Right ventricle myocardium inferior (tissue), 1 donor: ENCODE measurements around the gene PPFIBP2. TPM values are rescaled to one million over a fixed set of nuclear protein-coding genes. Genes with fewer than 3 reads are reported as not detected.
A peak's percentile ranks its signal among the peaks of the same experiment; 100 is the strongest.
"Not testable (repeated sequence)": the region's sequence is repeated elsewhere in the genome, so short reads cannot be mapped to it uniquely, and the experiment has no call there.

Experiments
- ATAC-seq: fragments of 200-7000 bp; cut with Tn5 transposase; one replicate; pipeline ENCODE4 v1.9.1; 2020; ENCODE audit warnings: mild to moderate bottlenecking, moderate library complexity
- DNase-seq: peaks from one replicate; pipeline ENCODE4 v3.0.0; 2021; ENCODE audit errors: missing footprints
- intact Hi-C: fragments of 100-400 bp; cut with DNase I; formaldehyde crosslinking; loops from one replicate; pipeline ENCODE4 v1.11.0; 2022
- total RNA-seq: library from RNA; stranded (reverse); fragmentation: NEBNext Ultra II Directional; extraction: Animal tissue kit (Norgen Biotek cat#: 25700); gene quantifications from one replicate; pipeline ENCODE4 v1.2.1, GENCODE V29; 2021
- donor health status: DM: no; HTN: yes; CAD: no; lungs with severe emphysema.

The PPFIBP2 gene
- total RNA-seq, 1 donor from 2014 or later: 21.4 TPM

DNA sequence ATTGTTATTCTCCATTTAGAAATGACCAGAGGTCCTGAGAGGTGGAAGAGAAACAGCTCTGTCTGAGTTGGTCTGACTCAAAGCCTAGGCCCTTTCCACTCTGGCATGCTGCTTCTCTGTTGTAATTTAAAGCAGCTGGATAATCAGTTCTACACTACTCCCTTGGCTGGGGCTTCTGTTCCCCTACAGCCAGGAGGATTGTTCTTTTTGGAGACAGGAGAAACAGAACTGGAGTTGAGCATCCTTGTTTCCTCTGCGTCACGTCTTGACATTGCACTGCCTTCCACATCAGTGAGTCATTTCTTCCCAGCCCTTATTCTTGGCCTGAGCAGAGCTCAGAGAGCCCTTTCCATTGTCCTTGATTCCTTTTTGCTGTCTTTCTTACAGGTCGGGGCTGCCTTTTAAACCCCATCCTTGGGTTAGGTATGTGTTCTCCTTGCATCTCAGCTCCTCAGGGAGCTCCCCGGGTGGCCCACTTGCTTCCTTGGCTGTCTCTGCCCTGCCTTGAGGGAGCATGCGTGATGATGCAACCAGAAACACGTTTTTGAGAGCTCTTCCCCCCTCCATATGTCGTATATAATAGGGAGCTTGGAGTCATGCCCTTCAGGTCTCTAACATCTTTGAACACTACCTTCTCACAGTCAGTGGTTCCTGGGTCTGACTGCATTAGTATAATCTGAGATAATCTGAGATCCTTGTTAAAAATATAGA lies 123.8 kb downstream of the PPFIBP2 start:
- intact Hi-C loops: loop anchor here (5.0 kb wide), 1 partner anchor 60 kb away; no protein-coding TSS in a partner anchor
- DNase-seq: no peak
- peak; percentile 91 for ATAC-seq

DNA sequence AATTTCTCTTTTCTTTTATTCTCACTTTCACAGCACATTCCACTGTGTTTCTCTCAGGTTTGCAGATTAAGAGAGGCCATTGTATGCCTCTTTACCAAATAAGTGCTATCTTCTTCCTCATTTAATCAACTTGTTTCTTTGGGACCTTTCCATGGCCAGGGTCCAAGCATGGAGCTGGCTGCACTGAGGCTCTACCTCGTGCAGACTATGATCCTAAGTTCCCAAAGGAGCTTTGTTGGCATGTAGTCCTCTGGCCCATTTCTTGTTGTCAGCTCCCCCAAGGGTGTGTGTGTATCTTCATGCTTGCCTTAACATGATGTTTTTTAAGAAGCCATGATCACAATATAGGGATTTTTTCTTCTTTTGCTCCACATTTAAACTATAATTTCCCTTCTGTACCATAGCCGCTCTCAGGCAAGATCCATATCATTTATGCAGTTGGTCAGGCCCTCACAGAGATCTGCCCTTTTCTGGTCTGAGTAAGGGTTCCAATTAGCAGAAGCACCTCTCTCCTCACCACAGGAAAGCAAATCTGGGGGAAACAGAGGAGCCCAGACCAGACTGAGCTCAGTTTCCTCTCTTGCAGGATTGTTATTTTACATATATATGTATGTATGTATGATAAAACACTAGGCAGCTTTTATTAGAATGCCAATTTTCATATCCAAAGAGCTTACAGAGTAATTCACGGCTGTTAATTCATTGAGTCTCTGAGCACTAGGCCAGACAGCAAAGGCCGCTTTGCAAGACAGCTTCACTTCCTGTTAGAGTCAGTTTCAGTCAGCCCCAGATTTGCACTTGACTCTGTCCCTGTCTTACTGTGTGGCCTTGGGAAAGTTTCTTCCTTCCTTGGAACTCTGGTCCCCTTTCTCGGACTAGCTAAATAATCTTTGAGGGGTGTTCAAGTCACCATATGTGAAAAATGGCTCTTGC lies 125.2 kb downstream of the PPFIBP2 start:
- intact Hi-C loops: loop anchor here (5.0 kb wide), 1 partner anchor 62 kb away; no protein-coding TSS in a partner anchor
- DNase-seq (no peak), ATAC-seq (peak; percentile 74)

DNA sequence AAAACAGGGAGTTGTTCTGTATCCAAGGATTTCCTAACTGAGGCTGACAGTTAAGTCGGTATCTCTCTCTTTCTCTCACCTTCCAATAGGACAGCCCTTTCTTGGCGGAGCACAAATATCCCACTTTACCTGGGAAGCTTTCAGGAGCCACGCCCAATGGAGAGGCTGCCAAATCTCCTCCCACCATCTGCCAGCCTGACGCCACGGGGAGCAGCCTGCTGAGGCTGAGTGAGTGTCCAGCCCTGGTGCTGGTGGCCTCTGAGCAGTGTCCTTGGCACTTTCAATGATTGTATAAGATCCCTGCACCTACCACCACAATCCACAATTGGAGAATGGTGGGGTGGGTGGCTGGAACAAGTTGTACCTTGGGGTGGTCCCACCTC lies 125.8 kb downstream of the PPFIBP2 start:
- intact Hi-C loops: loop anchor here (5.0 kb wide), 1 partner anchor 62 kb away; no protein-coding TSS in a partner anchor
- DNase-seq: no peak
- ATAC-seq: no peak

DNA sequence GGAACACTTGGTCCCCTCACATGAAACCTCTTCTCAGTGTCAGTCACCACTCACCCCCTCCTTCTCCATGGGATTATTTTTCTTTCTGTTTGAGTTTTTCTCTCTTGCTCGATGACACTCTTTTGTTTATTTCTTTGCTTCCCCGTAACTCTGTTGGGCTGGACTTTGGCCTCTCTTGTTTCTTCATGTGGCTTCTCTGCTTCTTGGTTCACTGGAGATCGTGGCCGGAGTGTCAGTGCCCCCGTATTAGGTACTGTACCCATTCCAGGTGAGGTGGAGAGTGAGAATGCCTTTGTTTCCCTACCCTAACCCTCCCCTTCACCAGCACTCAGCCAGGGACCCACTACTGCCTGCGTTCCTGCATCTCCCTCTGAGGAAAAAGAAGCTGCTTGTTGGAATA lies 127.0 kb downstream of the PPFIBP2 start:
- DNase-seq (no peak), ATAC-seq (no peak)
- intact Hi-C loops: no loop called here

DNA sequence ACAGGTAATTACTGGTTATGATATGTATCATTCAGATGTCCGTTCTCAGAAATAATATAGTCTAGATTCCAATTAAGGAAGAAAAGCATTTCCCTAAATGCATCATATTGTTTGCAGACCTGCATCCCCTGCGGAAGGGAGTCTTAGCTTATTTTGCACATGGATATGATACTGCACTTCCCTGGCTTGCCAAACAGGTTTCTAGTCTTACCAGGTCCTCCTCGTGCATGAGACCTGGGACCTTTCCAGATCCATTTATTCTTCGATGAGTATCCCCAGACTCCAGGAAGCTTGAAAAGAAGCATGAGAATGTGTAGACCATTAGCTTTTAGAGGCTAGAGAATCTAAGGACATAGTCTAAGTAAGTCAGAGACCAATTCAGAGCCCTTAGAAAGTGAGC lies 128.9 kb downstream of the PPFIBP2 start:
- intact Hi-C loops: no loop called here
- no peak for ATAC-seq

DNA sequence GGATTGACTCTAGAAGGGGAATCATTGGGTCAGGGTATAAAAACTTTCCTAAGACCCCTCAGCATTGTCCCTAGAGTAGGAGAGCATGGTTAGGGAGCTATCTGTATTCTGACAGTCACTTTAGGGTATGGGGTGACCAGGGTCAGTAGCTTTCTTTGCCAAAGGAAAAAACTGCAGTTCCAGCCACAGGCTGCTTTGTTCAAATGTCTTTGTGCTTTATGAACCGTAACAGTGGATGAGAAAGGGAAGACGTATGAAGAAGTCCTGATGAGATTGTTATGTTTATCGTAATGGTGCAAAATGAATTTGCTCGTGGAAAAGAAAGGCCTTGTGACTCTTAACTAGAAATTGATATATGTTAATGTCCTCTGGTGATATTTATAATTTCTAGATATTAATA lies 129.5 kb downstream of the PPFIBP2 start:
- DNase-seq (no peak), ATAC-seq (no peak)
- intact Hi-C loops: no loop called here

More for the DNA sequence above, 128.9 kb downstream of the PPFIBP2 start:
- DNase-seq: no peak

DNA sequence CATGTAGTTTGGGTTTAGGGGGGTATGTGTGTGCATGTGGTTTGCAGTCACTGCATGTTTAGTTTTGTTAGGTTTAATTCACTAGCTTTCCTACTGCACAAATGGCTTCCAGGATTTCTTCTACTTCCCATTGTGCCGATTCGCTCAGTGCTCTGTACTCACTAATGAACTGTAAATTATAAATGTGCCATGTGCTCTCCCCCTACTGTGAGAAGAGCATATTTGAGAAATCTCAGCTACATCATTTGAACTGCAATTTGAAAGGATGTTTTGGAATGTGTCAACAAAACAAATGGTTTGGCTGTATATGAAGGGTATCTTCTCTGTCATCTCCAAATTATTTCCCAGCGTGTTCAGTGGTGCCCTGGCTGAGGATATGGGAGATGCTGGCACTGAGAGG lies 131.4 kb downstream of the PPFIBP2 start:
- DNase-seq (no peak), ATAC-seq (no peak)
- intact Hi-C loops: no loop called here

DNA sequence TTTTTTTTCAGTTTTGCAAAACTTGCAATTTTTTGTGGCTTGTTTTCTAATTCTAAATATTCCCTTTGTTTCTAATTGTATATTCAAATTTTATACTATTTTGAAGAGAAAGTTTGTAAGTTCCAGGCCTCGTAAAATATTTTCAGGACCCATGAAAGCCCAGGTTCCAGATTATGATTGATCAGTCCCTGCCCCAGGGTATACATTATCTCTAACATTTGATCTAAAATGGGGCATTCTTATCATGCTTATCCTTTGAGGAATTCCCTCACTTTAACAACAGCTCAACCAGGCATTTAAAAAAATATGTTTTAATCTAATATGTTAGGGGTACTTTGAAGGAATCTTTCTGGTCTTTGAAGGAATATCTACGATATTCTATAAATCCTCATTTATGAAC lies 133.1 kb downstream of the PPFIBP2 start:
- ATAC-seq (no peak), DNase-seq (no peak)
- intact Hi-C loops: no loop called here

DNA sequence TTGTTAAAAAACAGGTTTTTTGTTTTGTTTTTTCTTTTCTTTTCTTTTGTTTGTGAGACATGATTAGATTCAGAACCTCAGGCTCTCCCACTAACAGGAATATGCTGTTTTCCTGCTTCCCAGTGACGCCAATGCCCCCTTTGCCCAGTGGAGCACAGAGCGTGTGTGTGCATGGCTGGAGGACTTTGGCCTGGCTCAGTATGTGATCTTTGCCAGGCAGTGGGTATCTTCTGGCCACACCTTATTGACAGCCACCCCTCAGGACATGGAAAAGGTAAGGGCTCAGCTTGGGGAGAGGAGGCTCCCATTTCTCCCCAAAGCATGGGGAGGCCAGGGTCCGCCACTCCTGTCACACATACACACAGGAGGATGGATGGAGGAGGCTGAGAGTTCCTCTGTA lies 134.5 kb downstream of the PPFIBP2 start:
- no peak for ATAC-seq
- intact Hi-C loops: no loop called here
- no peak for DNase-seq

DNA sequence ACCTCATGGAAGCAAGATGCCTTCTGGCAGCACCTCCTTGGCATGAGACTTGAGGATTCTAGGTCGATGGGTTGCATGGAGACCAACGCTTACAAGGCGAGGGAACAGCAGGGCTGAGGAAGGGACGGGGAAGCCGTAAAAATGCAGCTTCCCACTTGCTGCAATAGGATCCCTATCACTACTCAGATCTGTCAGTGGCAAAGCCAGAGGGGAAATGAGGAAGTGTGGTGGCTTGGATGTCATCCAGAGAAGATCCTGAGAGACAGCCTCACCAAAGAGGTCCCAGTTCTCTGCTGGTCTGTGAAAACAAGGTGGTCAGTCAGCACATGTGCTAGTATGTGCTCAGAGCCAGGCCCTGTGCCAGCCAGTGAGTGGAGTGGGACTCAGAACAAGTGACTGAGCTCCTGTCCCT lies 137.3 kb downstream of the PPFIBP2 start:
- intact Hi-C loops: loop anchor here (10.0 kb wide), 1 partner anchor 196 kb away; no protein-coding TSS in a partner anchor
- no peak for DNase-seq
- no peak for ATAC-seq

DNA sequence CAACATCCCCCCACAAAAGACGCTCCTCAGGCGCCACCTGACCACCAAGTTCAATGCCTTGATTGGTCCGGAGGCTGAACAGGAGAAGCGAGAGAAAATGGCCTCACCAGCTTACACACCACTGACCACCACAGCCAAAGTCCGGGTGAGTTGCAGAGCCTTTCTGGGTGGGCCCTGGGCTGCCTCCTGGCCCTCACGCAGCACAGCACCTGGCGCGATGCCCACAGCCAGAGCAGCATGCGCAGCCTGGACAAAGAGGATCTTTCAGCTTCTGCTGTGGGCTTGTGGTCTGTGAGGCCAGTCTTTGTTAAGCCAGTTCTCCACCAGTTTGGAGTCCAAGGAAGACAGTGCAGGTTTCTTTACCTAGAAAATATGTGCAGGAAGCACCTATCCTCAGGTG lies 137.9 kb downstream of the PPFIBP2 start:
- DNase-seq (no peak), ATAC-seq (no peak)
- intact Hi-C loops: loop anchor here (10.0 kb wide), 1 partner anchor 197 kb away; no protein-coding TSS in a partner anchor

DNA sequence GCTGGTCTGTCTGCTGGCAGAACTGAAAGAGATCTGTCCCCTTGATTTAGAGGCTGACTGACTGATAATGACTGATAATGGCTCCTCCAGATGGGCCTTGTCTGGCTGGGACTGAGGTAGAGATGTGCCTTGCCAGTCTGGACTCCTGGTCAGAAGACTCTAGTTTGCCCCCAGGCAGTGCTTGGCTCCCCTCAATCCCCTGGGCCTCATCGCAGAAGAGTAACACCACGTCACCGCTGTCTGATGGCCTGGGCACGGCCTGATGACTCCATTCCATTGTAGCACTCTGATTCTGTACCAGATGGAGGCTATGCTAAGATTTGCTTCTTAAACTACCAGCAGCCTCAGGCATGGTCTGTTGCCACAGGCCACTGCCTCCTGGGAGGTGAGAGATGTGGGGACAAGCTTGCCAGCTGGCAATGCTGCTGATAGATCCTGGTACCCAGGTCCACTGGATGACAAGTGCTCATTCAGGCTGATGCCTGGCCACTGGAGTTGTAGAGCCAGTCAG lies 140.5 kb downstream of the PPFIBP2 start:
- intact Hi-C loops: loop anchor here (10.0 kb wide), 1 partner anchor 199 kb away; no protein-coding TSS in a partner anchor
- DNase-seq (no peak), ATAC-seq (no peak)

DNA sequence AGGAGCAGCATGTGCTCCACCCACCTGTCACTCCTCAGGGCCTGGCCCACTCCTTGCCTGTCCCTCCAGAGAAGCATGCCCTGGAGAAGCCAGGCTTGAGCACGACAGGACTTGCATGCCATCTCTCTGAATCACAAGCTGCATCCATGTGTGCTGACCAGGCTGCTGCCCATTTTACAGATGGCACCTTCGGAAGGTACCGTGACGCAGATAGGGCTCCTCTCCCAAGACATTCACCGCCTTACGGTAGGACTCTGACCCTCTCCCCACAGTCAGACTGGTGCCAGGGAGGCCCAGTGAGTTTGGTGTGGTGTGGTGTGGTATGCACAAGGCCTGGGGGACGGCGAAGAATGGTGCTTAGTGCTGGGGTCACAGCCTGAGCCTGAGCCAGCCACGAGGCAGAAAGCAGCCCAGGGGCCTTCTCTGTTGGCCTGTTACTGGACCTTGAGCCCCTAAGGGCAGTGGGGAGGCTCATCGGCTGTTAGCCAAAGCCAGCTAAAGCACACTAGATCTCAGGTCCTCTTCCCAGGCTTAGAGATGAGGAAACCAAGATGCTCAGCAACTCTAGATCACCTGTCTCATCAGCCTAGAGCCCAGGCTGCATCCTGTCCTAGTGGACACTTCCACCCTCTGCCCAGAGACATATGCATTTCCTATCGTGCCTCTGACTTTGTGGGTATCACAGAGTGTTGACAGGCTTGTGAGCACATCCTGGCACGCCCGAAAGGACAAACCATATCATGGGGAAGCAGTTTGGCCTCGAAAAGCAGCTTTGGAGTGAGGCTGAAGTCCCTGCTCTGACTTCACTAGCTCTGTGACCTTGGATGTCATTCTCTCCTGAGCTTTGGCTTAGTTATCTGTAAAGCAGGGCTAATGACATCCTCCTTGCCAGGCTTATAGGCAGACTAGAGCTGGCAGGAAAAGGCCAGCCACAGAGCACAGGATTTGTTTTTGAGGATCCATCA lies 141.7 kb downstream of the PPFIBP2 start:
- intact Hi-C loops: loop anchor here (2.0 to 10.0 kb wide), 2 partner anchors 143 to 201 kb away; partner anchors contain the start of gene PPFIBP2
- no peak for DNase-seq
- peak; percentile 77 for ATAC-seq

DNA sequence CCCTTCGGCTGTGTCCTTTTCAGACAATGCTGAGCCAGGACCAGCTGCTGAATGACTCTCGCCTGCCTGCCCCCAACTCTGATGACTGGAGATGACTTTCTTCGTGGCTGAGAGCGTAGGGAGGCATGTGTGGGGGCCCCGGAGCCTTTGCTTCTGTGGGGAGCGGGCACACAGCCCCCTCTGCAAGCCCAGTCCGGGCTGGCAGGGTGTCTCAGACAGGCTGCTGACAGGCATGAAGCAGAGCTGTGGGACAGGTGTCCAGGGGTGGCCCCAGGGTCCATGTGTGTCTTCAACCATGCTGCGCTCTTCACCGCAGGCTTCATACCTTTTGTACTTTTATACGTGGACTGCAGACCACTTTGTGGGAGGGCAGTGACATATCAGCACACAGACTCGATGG lies 142.9 kb downstream of the PPFIBP2 start:
- intact Hi-C loops: loop anchor here (1.0 to 10.0 kb wide), 3 partner anchors 85 to 202 kb away; partner anchors contain the start of gene PPFIBP2
- DNase-seq (no peak), ATAC-seq (peak; percentile 22)

DNA sequence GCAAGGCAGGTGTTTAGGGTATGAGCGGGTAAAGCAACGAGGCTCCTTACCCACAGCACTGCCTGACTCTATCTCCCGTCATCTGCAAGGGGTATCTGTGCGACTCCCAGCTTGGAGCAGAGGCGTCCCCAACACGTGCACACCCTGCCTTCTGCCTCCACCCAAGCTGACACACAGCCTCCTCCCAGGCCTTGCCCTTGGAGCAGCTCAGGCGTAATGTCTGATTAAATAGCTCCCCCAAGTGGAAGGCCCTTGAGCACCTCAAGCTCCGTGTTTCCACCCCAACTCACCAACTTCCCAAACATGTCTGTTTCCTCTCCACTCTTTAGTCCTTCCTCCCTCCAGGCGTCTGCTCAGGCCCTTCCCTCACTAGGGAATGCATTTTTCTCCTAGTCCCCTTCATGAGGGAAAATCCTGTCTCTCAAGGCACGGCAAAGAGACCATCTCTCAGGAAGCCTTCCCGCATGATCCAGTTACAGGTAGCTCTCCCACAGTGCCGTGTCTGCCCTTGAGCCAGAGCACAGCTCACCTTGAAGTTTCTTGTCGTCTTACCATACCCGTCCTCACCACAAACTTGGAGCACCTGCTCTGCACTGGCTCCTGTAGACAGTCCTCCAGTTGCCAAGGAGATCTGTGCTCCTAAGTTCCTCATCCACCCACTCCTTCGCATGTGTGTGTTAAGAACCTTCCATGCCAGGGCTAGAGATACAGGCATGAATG lies 143.7 kb downstream of the PPFIBP2 start:
- intact Hi-C loops: loop anchor here (1.0 to 10.0 kb wide), 3 partner anchors 86 to 203 kb away; partner anchors contain the start of gene PPFIBP2
- DNase-seq (peak; percentile 77), ATAC-seq (peak; percentile 92)

DNA sequence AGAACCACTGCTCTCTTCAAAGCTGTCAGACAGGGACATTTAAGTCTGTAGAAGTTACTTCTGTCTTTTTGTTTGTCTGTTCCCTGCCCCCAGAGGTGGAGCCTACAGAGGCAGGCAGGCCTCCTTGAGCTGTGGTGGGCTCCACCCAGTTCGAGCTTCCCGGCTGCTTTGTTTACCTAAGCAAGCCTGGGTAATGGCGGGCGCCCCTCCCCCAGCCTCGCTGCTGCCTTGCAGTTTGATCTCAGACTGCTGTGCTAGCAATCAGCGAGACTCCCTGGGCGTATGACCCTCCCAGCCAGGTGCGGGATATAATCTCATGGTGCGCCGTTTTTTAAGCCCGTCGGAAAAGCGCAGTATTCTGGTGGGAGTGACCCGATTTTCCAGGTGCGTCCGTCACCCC lies 149.7 kb downstream of the PPFIBP2 start:
- DNase-seq, ATAC-seq, intact Hi-C loops: not testable (repeated sequence)

DNA sequence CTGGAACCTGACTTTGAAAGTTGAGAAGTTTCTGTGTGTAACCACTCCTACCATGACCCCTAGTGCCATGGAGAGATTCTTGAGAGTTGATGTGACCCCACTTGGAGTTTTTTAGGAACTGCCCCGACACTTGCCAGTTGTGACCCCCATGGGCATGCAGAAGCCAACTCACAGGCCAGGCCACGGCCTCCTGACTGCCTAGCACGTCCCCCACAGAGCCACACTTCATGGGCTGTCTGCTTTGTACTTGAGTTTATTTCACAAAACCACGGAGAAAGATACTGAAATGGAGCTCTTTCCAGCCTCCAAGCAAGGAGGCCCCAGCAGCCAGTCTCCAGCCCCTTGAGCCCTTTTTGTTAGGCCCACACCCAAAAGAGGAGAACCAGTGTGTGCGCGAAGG lies 151.1 kb downstream of the PPFIBP2 start:
- DNase-seq (no peak), ATAC-seq (no peak)
- intact Hi-C loops: no loop called here
